ENCODE measurements around the gene DNER.

DNA sequence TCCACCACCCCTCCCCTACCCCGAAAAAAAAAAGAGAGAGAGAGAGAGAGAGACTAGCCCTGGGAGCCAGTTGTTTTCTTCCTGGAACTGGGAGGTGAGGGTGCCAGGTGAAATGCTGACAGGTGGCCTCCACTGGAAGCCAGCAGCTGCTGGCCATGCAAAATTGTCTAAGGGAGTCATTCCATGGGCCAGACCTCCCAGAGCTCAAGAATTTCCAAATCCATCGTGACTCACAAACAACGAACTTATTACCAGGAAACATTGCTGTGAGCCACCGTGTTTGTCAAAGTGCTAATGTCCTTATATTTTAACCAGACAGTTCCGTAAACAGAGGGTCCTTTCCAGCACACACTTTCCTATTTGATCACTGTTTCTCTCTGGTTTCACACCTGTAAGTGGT lies 374.7 kb downstream of the DNER start:
- no peak for TF ChIP-seq POLR2A (IDR thresholded peaks at IDR 0.05)
- TF ChIP-seq, protein P1, sequence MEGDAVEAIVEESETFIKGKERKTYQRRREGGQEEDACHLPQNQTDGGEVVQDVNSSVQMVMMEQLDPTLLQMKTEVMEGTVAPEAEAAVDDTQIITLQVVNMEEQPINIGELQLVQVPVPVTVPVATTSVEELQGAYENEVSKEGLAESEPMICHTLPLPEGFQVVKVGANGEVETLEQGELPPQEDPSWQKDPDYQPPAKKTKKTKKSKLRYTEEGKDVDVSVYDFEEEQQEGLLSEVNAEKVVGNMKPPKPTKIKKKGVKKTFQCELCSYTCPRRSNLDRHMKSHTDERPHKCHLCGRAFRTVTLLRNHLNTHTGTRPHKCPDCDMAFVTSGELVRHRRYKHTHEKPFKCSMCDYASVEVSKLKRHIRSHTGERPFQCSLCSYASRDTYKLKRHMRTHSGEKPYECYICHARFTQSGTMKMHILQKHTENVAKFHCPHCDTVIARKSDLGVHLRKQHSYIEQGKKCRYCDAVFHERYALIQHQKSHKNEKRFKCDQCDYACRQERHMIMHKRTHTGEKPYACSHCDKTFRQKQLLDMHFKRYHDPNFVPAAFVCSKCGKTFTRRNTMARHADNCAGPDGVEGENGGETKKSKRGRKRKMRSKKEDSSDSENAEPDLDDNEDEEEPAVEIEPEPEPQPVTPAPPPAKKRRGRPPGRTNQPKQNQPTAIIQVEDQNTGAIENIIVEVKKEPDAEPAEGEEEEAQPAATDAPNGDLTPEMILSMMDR (IDR thresholded peaks at IDR 0.05) = no peak
